Vagina (tissue), 2 donors: Measurements from ENCODE around the gene CRYGD.

ENCODE experiments used
- POLR2A ChIP-seq, 2 donors: fragments of 450-650 bp; IDR thresholded peaks; one replicate each; pipeline ENCODE4 v1.6.1; 2017; ENCODE audit warnings: antibody characterized with exemption in 2 of 2, mild to moderate bottlenecking in 2 of 2, moderate library complexity in 2 of 2
- TF ChIP-seq, protein P1 (sequence below), 3 experiments: fragments of 450-650 bp in 2 of 3; fragments of 200-600 bp in 1 of 3; sonication (generic) in 1 of 3; IDR thresholded peaks; one replicate each; pipeline ENCODE4 v1.5.1; 2017 to 2019; ENCODE audit warnings: antibody characterized with exemption in 3 of 3, mild to moderate bottlenecking in 2 of 3, moderate library complexity in 2 of 3

DNA sequence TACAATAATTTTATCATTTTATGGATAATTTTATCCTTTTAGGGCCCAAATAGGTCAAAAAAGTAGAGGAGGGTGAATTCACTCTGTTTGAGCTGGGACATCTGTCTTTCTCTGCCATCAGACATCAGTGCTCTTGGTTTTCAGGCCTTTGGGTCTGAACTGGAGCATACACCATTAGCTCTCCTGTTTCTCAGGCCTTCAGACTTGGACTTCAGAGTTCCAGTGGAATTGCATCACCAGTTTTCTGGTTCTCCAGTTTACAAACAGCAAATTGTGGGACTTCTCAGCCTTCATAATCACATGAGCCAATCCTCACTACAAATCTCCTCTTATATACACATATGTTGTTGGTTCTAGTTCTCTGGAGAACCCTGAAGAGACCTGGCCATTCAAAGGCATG, 33.9 kb downstream of the CRYGD start:
- TF ChIP-seq, protein P1, sequence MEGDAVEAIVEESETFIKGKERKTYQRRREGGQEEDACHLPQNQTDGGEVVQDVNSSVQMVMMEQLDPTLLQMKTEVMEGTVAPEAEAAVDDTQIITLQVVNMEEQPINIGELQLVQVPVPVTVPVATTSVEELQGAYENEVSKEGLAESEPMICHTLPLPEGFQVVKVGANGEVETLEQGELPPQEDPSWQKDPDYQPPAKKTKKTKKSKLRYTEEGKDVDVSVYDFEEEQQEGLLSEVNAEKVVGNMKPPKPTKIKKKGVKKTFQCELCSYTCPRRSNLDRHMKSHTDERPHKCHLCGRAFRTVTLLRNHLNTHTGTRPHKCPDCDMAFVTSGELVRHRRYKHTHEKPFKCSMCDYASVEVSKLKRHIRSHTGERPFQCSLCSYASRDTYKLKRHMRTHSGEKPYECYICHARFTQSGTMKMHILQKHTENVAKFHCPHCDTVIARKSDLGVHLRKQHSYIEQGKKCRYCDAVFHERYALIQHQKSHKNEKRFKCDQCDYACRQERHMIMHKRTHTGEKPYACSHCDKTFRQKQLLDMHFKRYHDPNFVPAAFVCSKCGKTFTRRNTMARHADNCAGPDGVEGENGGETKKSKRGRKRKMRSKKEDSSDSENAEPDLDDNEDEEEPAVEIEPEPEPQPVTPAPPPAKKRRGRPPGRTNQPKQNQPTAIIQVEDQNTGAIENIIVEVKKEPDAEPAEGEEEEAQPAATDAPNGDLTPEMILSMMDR (IDR thresholded peaks at IDR 0.05) = no peak
- TF ChIP-seq POLR2A (IDR thresholded peaks at IDR 0.05) = no peak
